Suppressor macrophage (primary cell): ENCODE results near the gene PLCXD3.
"Not testable (repeated sequence)": the region's sequence is repeated elsewhere in the genome, so short reads cannot be mapped to it uniquely, and the experiment has no call there.

Experiments used
- DNase-seq, 4 experiments: peaks; one replicate each; pipeline ENCODE4 v3.0.0-alpha.2; 2020 to 2022
- total RNA-seq, 17 experiments: gene quantifications; one replicate each; lab custom pipeline; 2026; ENCODE audit warnings: mixed read lengths in 6 of 17, inconsistent platforms in 3 of 17; lab: John Stamatoyannopoulos, UW

The PLCXD3 gene
- 0 to 3.9 (median 0) reads per million in 17 experiments for total RNA-seq

DNA sequence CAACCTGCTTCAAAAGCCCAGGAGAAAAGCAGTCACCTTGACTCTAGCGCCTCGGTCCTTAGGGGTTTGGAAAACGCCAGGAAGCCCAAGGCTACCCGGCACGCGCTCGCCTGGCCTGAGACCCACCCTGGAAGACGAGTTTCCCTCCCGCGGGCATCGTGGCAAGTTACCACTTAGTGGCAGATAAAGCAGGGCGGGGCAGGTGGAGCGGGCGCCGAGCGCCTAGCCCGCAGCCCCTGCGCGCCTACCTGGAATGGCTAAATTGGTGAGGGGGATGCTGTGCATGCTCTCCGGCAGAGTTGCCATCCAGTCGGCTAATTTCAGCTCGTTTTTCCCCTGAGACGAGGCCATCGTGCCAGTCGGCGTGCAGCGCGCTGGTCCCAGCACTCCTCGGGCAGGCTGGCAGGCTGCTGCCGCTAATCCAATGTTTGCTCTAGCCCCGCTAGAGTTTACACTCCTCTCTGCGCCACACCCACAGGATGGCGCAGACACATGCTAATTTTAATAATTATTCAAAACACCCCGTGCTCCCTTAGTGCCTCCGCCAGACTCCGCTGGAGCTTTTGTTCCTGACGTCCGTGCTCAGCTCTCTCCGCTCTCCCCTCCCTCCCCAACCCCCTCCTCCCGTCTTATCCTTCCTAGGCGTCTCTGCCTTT, at the start of gene PLCXD3:
TSS of gene PLCXD3 (minus strand) at position 426 of the 656 bp plus-strand sequence. CDS start at position 351, 75 bp downstream.
- DNase-seq, result no peak

DNA sequence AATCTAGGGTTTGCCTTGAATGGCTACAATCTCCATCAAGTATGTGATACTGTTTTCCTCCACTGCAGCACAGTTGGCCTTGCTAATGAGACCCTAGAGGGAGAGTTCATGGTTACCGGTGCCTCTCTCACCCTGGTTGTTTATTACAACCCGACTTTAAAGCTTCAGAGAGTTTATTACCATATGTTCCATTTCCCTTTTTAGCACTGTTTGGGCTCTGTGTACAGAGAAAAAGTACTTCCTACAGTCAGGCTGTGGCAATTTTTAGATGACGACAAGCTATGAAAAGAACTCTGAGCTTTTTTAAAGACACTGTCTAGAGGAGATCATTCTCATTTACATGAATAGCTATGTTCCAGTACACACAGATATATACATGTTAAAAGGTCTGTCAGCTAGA, 48.8 kb upstream of the PLCXD3 start:
- DNase-seq, result no peak

DNA sequence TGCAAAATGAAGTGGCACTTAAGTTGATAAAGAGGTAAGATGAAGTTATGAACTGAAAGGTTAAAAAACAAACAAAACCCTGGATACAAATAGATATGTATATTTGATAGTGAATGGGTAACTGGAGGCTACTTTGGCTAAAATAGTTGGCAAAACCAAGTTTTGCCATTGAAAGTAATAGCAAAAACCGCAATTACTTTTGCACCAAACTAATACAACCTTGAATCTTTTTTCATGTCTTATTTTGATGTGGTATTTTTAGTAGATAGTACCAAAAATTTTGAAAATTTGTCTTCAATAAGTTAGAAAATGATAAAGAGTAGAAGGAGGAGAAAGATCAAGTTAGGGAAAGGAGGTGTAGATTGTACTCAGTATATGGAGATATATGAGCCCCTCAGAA, 47.9 kb upstream of the PLCXD3 start:
- DNase-seq, result no peak

- DNase-seq, result no peak
These were observed 37.6 kb upstream of the PLCXD3 start for GRCh38 chr5:41547991-41548390.

GRCh38 chr5:41542183-41542582, 31.8 kb upstream of the PLCXD3 start:
- no peak for DNase-seq

DNA sequence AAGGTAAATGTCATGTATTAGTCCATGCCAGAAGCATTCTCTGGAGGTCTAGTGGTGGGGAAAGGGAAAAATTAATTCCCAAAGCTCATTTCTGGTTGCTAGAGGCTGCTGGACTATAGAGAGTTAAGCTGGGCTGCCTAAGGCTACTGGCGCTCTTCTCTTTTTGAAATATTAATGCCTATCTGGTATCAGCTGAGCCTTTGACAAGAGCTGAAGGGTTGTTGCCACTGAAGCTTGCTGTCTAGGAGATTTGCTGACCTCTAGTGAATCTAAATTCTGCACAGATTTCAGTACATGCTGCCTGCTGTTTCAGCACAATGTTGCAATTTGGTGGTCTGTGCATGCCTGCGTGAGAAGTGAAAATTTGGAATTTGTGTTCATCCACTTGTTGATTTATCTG, 29.1 kb upstream of the PLCXD3 start:
- DNase-seq, result no peak

DNA sequence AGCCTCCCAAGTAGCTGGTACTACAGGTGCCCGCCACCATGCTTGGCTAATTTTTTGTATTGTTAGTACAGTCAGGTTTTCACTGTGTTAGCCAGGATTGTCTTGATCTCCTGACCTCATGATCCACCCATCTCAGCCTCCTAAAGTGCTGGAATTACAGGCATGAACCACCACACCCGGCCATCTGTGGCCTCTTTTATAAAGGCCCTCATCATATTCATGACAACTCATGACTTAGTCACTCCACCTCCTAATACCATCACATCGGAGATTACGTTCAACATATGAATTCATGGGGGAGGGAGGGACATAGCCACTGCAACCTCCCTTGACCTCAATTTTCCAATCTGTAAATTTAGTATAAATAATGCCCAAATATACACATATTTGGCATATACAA, 27.2 kb upstream of the PLCXD3 start:
- no peak for DNase-seq

GRCh38 chr5:41532485-41532884, 22.1 kb upstream of the PLCXD3 start:
- DNase-seq, result no peak

- DNase-seq, result no peak
These were observed 16.9 kb upstream of the PLCXD3 start for GRCh38 chr5:41527201-41527779.

GRCh38 chr5:41526699-41527098, 16.3 kb upstream of the PLCXD3 start:
- no peak for DNase-seq

DNA sequence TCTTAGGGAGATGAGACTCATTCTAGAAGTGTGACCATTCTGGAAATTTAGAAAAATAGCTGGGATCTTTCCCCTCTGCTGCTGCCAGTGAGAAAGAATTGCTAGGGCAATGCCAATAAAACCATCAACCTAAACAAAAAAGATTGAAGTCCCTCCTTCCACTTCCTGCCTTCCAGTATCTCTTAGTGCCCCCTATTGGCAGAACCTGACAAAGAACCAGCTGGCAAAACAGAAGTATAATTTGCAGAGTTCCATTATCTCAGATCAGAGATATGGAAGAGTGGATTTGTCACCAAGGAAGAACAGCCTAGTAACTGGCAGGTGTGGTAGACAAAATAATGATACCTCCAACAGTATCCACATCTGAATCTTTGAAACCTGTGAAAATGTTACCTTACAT, 13.8 kb upstream of the PLCXD3 start:
- DNase-seq, result no peak

- DNase-seq, result no peak
These were observed 11.9 kb upstream of the PLCXD3 start for GRCh38 chr5:41522193-41522786.

- no peak for DNase-seq
These were observed 9.4 kb upstream of the PLCXD3 start for GRCh38 chr5:41519801-41520200.

DNA sequence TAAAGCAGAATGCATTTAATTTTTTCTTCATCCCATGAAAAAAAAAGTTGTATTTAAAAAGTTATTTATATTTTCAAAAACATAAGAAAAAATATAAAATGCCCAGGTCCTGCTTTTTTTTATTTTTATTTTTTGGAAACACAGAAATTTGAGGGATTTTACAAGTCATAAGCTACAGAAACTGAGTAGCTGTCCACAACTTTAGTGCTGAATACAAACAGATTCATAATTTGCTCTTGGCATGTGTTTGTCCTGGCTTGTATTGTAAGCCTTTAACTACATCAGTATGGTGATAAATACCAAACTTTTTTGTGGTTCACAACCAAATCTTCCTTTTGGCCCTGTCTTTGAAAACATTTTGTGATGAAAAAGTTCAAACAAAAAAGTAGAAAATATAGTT, 7.5 kb upstream of the PLCXD3 start:
- DNase-seq, result no peak

- DNase-seq, result no peak
These were observed 840 bp upstream of the PLCXD3 start for GRCh38 chr5:41511241-41511640.

- no peak for DNase-seq
These were observed 814 bp downstream of the PLCXD3 start for GRCh38 chr5:41509399-41510175.

DNA sequence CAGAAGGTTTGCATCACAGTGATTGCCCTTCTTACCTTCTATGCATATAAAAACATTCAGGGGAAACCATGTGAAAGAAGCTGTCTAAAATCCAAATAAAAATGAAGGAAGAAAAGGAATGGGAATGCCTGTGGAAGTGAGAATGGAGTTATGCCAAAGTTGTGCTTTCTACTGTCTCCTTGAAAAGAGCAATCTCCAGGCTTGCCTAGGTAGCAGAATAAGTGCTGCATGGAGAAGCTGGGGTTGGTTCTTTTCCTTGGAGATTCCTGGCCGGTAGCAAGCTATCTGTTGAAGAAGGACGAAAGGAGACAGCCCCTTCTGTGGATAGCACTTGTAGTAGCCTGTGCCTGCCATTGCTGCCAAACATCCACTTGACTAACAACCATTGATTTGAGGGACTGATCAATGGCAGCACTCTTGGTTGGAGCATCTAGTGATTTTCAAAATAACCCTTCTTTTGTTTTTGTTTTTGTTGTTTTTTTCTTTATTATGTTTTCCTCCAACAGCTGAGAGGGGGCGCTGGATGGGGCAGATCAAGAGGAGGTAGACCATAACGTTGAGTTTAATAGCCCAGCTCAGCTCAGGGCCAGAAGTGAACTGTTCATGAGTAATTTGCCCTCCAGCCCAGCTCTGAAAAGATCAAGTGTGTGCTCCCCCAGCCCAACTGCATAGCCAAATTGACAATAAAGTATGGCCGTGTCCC, 1.6 kb downstream of the PLCXD3 start:
- no peak for DNase-seq

DNA sequence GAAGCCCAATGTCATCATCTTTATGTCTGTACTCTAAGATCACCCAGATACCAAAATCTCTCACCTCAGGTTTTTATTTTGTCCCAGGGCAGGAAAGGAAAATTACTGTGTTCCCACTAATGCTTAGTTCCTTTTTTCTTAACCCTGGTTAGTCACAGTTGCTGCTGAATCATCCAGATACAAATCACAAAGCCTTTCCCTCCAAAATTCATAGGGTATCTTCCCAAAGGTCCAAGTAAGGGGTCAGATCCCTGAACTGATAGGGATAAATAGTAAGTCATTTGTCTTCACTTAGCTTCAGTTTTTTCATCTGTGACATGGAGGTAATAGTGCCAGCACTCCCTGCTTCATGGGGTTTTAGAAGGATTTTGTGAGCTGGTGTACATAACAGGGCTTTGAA, 2.2 kb downstream of the PLCXD3 start:
- DNase-seq, result no peak

- no peak for DNase-seq
These were observed 2.9 kb downstream of the PLCXD3 start for GRCh38 chr5:41507501-41507900.

DNA sequence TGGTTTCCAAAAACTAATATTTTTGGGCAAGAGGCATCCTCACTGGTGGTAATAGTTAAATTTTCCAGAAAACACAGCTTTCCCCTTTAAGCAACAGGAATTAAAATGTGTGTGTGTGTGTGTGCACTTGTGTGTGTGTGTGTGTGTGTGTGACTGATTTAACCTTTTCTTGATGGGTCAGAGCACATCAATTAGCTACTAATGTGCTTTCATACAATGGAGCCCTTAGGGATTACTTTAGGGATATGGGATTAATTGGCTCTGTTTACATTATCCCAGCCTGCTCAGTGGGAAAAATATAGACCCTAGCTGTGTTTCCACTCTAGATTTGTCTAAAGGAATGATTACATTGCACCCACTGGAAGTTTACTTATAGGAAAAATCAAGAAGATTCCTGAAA, 6.5 kb downstream of the PLCXD3 start:
- DNase-seq, result no peak

DNA sequence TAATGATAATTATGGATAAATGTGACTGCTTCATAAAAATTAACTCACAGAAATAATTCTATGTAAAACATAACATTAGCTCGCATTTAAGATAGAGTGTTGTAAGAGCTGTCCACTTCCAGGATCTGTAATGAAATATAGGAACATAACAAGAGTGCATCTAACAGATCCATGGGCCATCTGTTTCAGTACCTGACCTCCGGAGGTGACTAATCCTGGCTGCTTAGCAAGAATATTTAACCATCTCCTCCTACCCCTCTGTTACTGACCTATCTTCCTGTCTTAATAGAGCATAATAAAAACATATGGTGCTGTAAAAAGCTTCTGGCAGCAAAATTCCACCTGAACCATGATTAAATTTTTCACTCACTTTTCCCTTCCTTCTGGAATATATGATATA, 7.1 kb downstream of the PLCXD3 start:
- no peak for DNase-seq

GRCh38 chr5:41493490-41494126, 16.8 kb downstream of the PLCXD3 start:
- not testable (repeated sequence) for DNase-seq
